Heart left ventricle (tissue), 16 donors: ENCODE data around the gene RTN1. TPM values are rescaled to one million over a fixed set of nuclear protein-coding genes. Genes with fewer than 3 reads are reported as not detected.

ENCODE experiments used
- ATAC-seq, 4 donors: fragments of 200-7000 bp; cut with Tn5 transposase; one replicate each; pipeline ENCODE4 v1.9.1; 2020 to 2022; ENCODE audit warnings: moderate library complexity in 4 of 4, mild to moderate bottlenecking in 3 of 4, moderate number of reproducible peaks in 1 of 4
- DNase-seq, 5 donors: peaks; one replicate each; pipeline ENCODE4 v3.0.0-alpha.2; 2020
- H3K27ac ChIP-seq, 12 donors: fragments of 200-600 bp; sonication (generic) in 4 of 12; one replicate each; pipeline versions ENCODE4 v1.5.0 to v1.8.0; 2016 to 2022; ENCODE audit warnings: mild to moderate bottlenecking in 2 of 12
- H3K27me3 ChIP-seq, 9 donors: fragments of 200-600 bp; sonication (generic) in 2 of 9; one replicate each; pipeline versions ENCODE4 v1.5.1 to v1.8.0; 2016 to 2022; ENCODE audit warnings: mild to moderate bottlenecking in 3 of 9
- H3K36me3 ChIP-seq, 9 donors: fragments of 200-600 bp; sonication (generic) in 2 of 9; one replicate each; pipeline versions ENCODE4 v1.5.0 to v1.8.0; 2018 to 2022; ENCODE audit warnings: mild to moderate bottlenecking in 2 of 9
- H3K4me1 ChIP-seq, 12 donors: fragments of 200-600 bp; sonication (generic) in 4 of 12; one replicate each; pipeline versions ENCODE4 v1.5.0 to v1.8.0; 2016 to 2022; ENCODE audit warnings: mild to moderate bottlenecking in 3 of 12
- H3K4me3 ChIP-seq, 12 donors: fragments of 200-600 bp; sonication (generic) in 4 of 12; one replicate each; pipeline versions ENCODE4 v1.5.0 to v1.8.0; 2017 to 2022; ENCODE audit warnings: mild to moderate bottlenecking in 9 of 12, moderate library complexity in 4 of 12
- H3K9me3 ChIP-seq, 12 donors: fragments of 200-600 bp; sonication (generic) in 4 of 12; one replicate each; pipeline versions ENCODE4 v1.5.0 to v1.8.0; 2016 to 2022; ENCODE audit warnings: mild to moderate bottlenecking in 1 of 12
- POLR2A ChIP-seq, 2 donors: fragments of 450-650 bp; IDR thresholded peaks; one replicate each; pipeline ENCODE4 v1.6.1; 2017; ENCODE audit warnings: antibody characterized with exemption in 2 of 2, mild to moderate bottlenecking in 2 of 2, moderate library complexity in 2 of 2
- WGBS, 4 donors: extraction: QIAGEN DNeasy Blood & Tissue Kit in 2 of 4; methylation state at CpG; one replicate each; pipeline versions ENCODE4 v1.1.5 to v1.1.7; 2013 to 2018; 5-methylcytosine and 5-hydroxymethylcytosine counted together
- intact Hi-C, 10 donors: fragments of 100-400 bp; cut with DNase I; formaldehyde crosslinking; loops; one replicate each; pipeline versions ENCODE4 v1.11.1 to v1.14.2; 2022
- polyA plus RNA-seq, 2 donors: library from polyadenylated mRNA; stranded (reverse); fragments of 200-250 nt; gene quantifications; one replicate each; pipeline ENCODE4 v1.2.3, GENCODE V29; 2013
- total RNA-seq, 9 donors: library from RNA; depleted of rRNA in 2 of 9; stranded (reverse); fragments of >200 nt in 2 of 9; fragmentation: NEBNext Ultra II Directional in 3 of 9; extraction: Animal tissue kit (Norgen Biotek cat#: 25700) in 3 of 9; gene quantifications; one replicate each; pipeline versions ENCODE4 v1.1.0 to v1.2.4, GENCODE V29; 2016 to 2023
- TF ChIP-seq, protein P1 (sequence below), 12 donors: fragments of 200-600 bp; sonication (generic) in 4 of 12; IDR thresholded peaks; one replicate each; pipeline versions ENCODE4 v1.5.0 to v1.8.0; 2018 to 2022; ENCODE audit warnings: antibody characterized with exemption in 12 of 12, mild to moderate bottlenecking in 5 of 12
- donor health status: ischemic (EF 13 %, LVEDD 7.1; RV severe dilation, severe dysfunction).
- donor health status: healthy with polysubstance abuse.
- donor health status: DM: no; HTN: yes; CAD: no.
- donor health status: DM: no; HTN: no; CAD: no.
- donor health status: ischemic (EF 25% LVEDD 6.9; RV normal size, moderate dysfunction).
- donor health status: ischemic (EF 25% LVEDD 5.7; RV mildly dilated, moderate dysfunction).
- donor health status: healthy.
- donor health status: DM: yes; HTN: yes; CAD: no.
- donor health status: ischemic (EF 35%, LVEDD 5.7; RV mildly dilated, moderate dysfunction).
- donor health status: nonischemic (EF 11% LVEDD 7.7; RV severe dilation, severe dysfunction).
- donor health status: DM: yes; HTN: yes; CAD: no.
- donor health status: PGD.
- donor health status: ischemic (EF 29% LVEDD 5.4; RV normal size, mild dysfunction).
- donor health status: nonischemic (EF 23%, LVEDD 6.1; RV moderate dilation, normal function).

RTN1 gene
- total and polyA plus RNA-seq, 11 donors, result 0.15 to 8.4 (median 0.90) TPM

DNA sequence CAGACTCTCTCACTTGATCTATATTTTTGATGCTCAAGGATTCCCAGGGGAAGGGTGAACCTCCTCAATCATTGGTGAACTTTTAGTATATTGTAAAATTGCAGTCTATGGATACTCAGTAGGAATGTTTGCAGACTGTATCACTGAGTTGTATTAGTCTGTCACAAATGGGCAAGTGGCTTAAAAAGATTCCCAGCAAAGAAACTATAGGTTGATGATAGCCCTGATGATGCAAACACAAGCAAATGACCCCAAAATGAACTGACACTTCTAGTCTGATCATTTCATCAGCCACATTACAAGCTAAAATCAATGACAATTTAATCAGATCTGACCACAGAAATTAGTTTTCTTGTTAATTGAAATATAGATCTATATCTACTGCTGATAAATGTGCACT, 59.5 kb downstream of the RTN1 start:
- no peaks in the 10 kb centered on the region for H3K4me1 ChIP-seq
- H3K9me3 ChIP-seq, result peaks cover 0 to 2% (median 0%) of the 10 kb centered on the region in 12 donors
- ATAC-seq (no peak), DNase-seq (no peak)
- no peak overlapping the region for H3K4me3 ChIP-seq
- H3K27ac ChIP-seq, result no peak overlapping the region
- H3K36me3 ChIP-seq, result no peaks in the 10 kb centered on the region
- intact Hi-C loops, result no loop called here
- H3K27me3 ChIP-seq, result peaks cover 0 to 18% (median 0%) of the 10 kb centered on the region in 9 donors
- no peak for TF ChIP-seq POLR2A (IDR thresholded peaks at IDR 0.05)
- TF ChIP-seq, protein P1, sequence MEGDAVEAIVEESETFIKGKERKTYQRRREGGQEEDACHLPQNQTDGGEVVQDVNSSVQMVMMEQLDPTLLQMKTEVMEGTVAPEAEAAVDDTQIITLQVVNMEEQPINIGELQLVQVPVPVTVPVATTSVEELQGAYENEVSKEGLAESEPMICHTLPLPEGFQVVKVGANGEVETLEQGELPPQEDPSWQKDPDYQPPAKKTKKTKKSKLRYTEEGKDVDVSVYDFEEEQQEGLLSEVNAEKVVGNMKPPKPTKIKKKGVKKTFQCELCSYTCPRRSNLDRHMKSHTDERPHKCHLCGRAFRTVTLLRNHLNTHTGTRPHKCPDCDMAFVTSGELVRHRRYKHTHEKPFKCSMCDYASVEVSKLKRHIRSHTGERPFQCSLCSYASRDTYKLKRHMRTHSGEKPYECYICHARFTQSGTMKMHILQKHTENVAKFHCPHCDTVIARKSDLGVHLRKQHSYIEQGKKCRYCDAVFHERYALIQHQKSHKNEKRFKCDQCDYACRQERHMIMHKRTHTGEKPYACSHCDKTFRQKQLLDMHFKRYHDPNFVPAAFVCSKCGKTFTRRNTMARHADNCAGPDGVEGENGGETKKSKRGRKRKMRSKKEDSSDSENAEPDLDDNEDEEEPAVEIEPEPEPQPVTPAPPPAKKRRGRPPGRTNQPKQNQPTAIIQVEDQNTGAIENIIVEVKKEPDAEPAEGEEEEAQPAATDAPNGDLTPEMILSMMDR (IDR thresholded peaks at IDR 0.05), result no peak

DNA sequence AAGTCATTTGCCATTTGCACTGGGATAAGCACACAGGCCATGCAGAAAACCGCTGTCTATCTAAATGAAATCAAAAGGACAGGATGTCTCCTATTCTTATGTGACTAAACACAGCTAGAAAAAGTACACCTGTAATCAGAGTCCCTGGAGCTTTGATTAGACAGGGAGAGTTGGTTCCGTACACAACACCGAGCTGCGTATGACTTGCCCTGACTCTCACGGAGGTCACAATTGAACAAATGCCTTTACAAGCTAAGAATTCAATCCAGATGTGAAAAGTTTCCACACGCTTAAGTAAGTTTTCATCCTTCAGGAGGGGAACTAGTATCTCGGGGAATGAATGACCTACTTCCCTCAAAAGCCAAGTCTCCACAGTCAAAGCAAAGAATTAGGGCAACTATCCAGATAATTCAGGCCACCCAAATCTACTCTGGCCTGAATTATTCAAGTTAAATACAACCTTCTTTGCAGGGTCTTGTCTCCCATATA, 67.5 kb downstream of the RTN1 start:
- DNase-seq (no peak), ATAC-seq (no peak)
- Histone ChIP-seq H3K4me3 (no peak overlapping the region), H3K27ac (no peak overlapping the region), H3K9me3 (no peaks in the 10 kb centered on the region), H3K36me3 (no peaks in the 10 kb centered on the region), H3K4me1 (no peaks in the 10 kb centered on the region), H3K27me3 (peaks cover 0 to 4% (median 0%) of the 10 kb centered on the region in 9 donors)
- intact Hi-C loops, result no loop called here
- WGBS, 4 donors, result 68 to 74% (median 72%) methylated on average over 7 of the region's 7 CpGs
- TF ChIP-seq, protein P1 (IDR thresholded peaks at IDR 0.05), result no peak
- TF ChIP-seq POLR2A (IDR thresholded peaks at IDR 0.05), result no peak

DNA sequence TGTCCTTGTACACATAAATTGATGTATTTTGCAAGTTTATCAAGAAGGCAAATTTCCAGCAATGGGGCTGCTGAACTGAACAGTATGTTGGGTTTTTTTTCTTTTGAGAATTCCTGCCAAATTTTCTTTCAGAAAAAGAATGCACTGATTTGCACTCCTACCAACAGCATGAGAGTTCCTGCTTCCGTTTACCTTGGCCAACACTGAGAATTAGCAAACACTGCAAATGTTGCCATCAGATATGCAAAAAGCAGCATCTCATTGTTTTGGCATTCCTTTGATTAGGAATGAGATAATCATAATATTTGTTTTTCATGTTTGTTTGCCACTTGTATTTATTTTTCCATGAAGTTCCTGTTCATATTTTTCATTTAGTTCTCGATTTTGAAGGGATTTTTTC, 82.4 kb downstream of the RTN1 start:
- WGBS, 4 donors, result 20 to 38% (median 30%) methylated on average over 2 of the region's 2 CpGs
- Histone ChIP-seq H3K9me3 (no peaks in the 10 kb centered on the region), H3K27me3 (no peaks in the 10 kb centered on the region), H3K36me3 (no peaks in the 10 kb centered on the region), H3K4me3 (no peak overlapping the region), H3K4me1 (no peaks in the 10 kb centered on the region), H3K27ac (no peak overlapping the region)
- TF ChIP-seq, protein P1 (IDR thresholded peaks at IDR 0.05), result no peak
- TF ChIP-seq POLR2A (IDR thresholded peaks at IDR 0.05), result no peak
- DNase-seq, result no peak
- ATAC-seq, result no peak
- intact Hi-C loops, result no loop called here

DNA sequence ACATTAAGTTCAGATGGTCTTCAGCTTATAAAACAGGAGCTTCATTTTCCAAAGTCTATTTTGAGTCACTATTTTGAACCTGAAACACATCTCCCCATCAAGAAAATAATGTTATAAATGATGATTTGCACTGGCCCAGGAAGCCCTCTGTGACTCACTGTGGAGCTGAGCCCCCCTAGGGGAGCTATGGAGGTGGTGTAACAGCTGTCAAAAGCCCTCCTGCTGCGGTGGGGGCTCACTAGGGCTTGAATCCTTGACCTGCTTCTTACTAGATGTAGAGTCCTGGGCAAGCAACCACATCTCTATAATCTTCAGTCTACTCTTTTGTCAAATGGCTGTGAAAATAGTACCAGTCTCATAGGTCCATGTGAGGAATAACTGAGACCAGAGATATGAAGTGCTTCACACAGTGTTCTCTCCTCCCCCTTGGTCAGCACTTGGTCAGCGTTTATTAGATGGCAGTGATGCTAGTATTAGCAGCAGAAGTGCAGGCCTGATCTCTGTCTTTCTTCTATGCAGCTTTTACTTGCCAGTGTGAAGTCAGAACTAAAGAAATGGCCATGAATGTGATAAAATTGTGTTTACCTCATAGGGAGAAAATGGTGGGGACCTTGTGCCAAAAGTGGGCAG, 83.4 kb downstream of the RTN1 start:
- DNase-seq, result no peak
- Histone ChIP-seq H3K36me3 (no peaks in the 10 kb centered on the region), H3K27me3 (no peaks in the 10 kb centered on the region), H3K9me3 (no peaks in the 10 kb centered on the region), H3K27ac (no peak overlapping the region), H3K4me1 (no peaks in the 10 kb centered on the region), H3K4me3 (no peak overlapping the region)
- TF ChIP-seq POLR2A (IDR thresholded peaks at IDR 0.05), result no peak
- TF ChIP-seq, protein P1 (IDR thresholded peaks at IDR 0.05), result no peak
- ATAC-seq, result no peak
- 23 to 39% (median 29%) methylated on average over 2 of the region's 2 CpGs for WGBS, 4 donors
- intact Hi-C loops, result no loop called here
